Aorta (tissue), 5 donors: ENCODE results near the gene PRND. TPM values are rescaled to one million over a fixed set of nuclear protein-coding genes. Genes with fewer than 3 reads are reported as not detected.
A peak's percentile ranks its signal among the peaks of the same experiment; 100 is the strongest.
"Not testable (repeated sequence)": the region's sequence is repeated elsewhere in the genome, so short reads cannot be mapped to it uniquely, and the experiment has no call there.

Source experiments
- ATAC-seq: fragments of 200-7000 bp; cut with Tn5 transposase; one replicate; pipeline ENCODE4 v1.9.1; 2022; ENCODE audit warnings: moderate library complexity; ENCODE audit not compliant: low FRiP score
- DNase-seq, 2 donors: peaks; one replicate each; pipeline ENCODE4 v3.0.0-alpha.2; 2020
- H3K27ac ChIP-seq, 2 donors: one replicate each; pipeline ENCODE4 v1.5.1; 2013; ENCODE audit warnings: low read length in 2 of 2, mild to moderate bottlenecking in 2 of 2, moderate library complexity in 2 of 2, control low read depth in 1 of 2, inconsistent platforms in 1 of 2, low read depth in 1 of 2
- H3K27me3 ChIP-seq, 2 donors: one replicate each; pipeline ENCODE4 v1.6.1; 2013; ENCODE audit warnings: control low read depth in 1 of 2, low read length in 1 of 2, mild to moderate bottlenecking in 1 of 2, moderate library complexity in 1 of 2; ENCODE audit not compliant: insufficient read depth in 2 of 2, control insufficient read depth in 1 of 2
- H3K36me3 ChIP-seq, 2 donors: one replicate each; pipeline ENCODE4 v1.6.1; 2013; ENCODE audit warnings: control low read depth in 1 of 2, low read length in 1 of 2, mild to moderate bottlenecking in 1 of 2; ENCODE audit not compliant: insufficient read depth in 2 of 2, control insufficient read depth in 1 of 2
- H3K4me1 ChIP-seq, 2 donors: one replicate each; pipeline ENCODE4 v1.6.1; 2013; ENCODE audit warnings: low read length in 2 of 2, control low read depth in 1 of 2, mild to moderate bottlenecking in 1 of 2, moderate library complexity in 1 of 2; ENCODE audit not compliant: insufficient read depth in 2 of 2, control insufficient read depth in 1 of 2
- H3K4me3 ChIP-seq, 2 donors: one replicate each; pipeline ENCODE4 v1.5.1; 2013; ENCODE audit warnings: low read length in 2 of 2, control low read depth in 1 of 2, mild to moderate bottlenecking in 1 of 2
- H3K9me3 ChIP-seq: one replicate; pipeline ENCODE4 v1.6.1; 2013; ENCODE audit warnings: mild to moderate bottlenecking, low read length; ENCODE audit not compliant: control insufficient read depth
- WGBS, 2 donors: extraction: QIAGEN DNeasy Blood & Tissue Kit; methylation state at CpG; one replicate each; pipeline ENCODE4 v1.1.7; 2013; 5-methylcytosine and 5-hydroxymethylcytosine counted together
- intact Hi-C, 2 donors: fragments of 100-400 bp; cut with DNase I; formaldehyde crosslinking; loops; one replicate each; pipeline versions ENCODE4 v1.14.2 to v1.15.0; 2022
- polyA plus RNA-seq, 2 donors: library from polyadenylated mRNA; stranded (reverse); fragments of 200-250 nt; gene quantifications; one replicate each; pipeline ENCODE4 v1.2.3, GENCODE V29; 2013
- total RNA-seq, 2 donors: library from RNA; stranded (reverse); fragmentation: NEBNext Ultra II Directional; extraction: Animal tissue kit (Norgen Biotek cat#: 25700); gene quantifications; one replicate each; pipeline ENCODE4 v1.2.1, GENCODE V29; 2021
- donor health status: healthy with polysubstance abuse.
- donor health status: Bipolar disorder and iron deficiency.
- donor health status: DM: no; HTN: no; CAD: no.
- donor health status: DM: no; HTN: no; CAD: no.
- donor health status: DM: yes; HTN: yes; CAD: no.

The PRND gene
- total and polyA plus RNA-seq, 4 donors = 1.3 TPM; not detected in 3

DNA sequence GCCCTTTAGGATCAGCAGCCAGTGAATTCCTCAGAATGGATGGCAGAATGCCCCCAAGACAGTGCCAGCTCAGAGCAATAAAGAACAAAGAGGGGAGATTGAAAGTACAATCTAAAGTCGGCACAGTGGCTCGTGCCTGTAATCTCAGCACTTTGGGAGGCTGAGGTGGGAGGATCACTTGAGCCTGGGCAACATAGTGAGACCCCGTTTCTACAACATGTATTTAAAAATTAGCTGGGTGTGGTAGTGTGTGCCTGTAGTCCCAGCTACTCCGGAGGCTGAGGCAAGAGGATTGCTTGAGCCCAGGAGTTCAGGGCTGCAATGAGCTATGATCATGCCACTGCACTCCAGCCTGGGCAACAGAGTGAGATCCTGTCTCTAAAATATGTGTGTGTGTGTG, 1.8 kb downstream of the PRND start:
- 53 to 59% methylated on average over 4 of the region's 4 CpGs for WGBS, 2 donors
- not testable (repeated sequence) for H3K27me3 ChIP-seq, DNase-seq, ATAC-seq, H3K9me3 ChIP-seq, H3K4me1 ChIP-seq, H3K36me3 ChIP-seq, H3K27ac ChIP-seq, H3K4me3 ChIP-seq
- intact Hi-C loops = loop anchor here in 1 of 2 donors (10.0 kb wide), 1 partner anchor 619 kb away; no protein-coding TSS in a partner anchor

DNA sequence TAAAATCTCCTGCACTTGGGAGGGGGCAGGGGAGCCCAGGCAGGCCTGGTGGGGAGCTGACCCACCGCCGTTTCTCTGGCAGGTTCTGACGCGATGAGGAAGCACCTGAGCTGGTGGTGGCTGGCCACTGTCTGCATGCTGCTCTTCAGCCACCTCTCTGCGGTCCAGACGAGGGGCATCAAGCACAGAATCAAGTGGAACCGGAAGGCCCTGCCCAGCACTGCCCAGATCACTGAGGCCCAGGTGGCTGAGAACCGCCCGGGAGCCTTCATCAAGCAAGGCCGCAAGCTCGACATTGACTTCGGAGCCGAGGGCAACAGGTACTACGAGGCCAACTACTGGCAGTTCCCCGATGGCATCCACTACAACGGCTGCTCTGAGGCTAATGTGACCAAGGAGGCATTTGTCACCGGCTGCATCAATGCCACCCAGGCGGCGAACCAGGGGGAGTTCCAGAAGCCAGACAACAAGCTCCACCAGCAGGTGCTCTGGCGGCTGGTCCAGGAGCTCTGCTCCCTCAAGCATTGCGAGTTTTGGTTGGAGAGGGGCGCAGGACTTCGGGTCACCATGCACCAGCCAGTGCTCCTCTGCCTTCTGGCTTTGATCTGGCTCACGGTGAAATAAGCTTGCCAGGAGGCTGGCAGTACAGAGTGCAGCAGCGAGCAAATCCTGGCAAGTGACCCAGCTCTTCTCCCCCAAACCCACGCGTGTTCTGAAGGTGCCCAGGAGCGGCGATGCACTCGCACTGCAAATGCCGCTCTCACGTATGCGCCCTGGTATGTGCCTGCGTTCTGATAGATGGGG, 3.0 kb downstream of the PRND start:
- 85 to 87% methylated on average over 34 of the region's 34 CpGs for WGBS, 2 donors
- H3K27ac ChIP-seq = no peak overlapping the region
- no peak for DNase-seq
- H3K9me3 ChIP-seq = no peaks in the 10 kb centered on the region
- no peaks in the 10 kb centered on the region for H3K27me3 ChIP-seq
- no peak overlapping the region for H3K4me3 ChIP-seq
- no peak for ATAC-seq
- intact Hi-C loops = loop anchor here in 1 of 2 donors (10.0 kb wide), 1 partner anchor 620 kb away; no protein-coding TSS in a partner anchor
- no peaks in the 10 kb centered on the region for H3K4me1 ChIP-seq
- no peaks in the 10 kb centered on the region for H3K36me3 ChIP-seq

DNA sequence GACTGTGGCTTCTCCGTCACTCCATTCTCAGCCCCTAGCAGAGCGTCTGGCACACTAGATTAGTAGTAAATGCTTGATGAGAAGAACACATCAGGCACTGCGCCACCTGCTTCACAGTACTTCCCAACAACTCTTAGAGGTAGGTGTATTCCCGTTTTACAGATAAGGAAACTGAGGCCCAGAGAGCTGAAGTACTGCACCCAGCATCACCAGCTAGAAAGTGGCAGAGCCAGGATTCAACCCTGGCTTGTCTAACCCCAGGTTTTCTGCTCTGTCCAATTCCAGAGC, 3.5 kb downstream of the PRND start:
- H3K36me3 ChIP-seq = no peaks in the 10 kb centered on the region
- intact Hi-C loops = loop anchor here in 1 of 2 donors (10.0 kb wide), 1 partner anchor 620 kb away; no protein-coding TSS in a partner anchor
- 87 to 88% methylated on average over 4 of the region's 4 CpGs for WGBS, 2 donors
- DNase-seq (no peak), ATAC-seq (no peak)
- H3K9me3 ChIP-seq = no peaks in the 10 kb centered on the region
- H3K4me3 ChIP-seq = no peak overlapping the region
- no peak overlapping the region for H3K27ac ChIP-seq
- no peaks in the 10 kb centered on the region for H3K27me3 ChIP-seq
- no peaks in the 10 kb centered on the region for H3K4me1 ChIP-seq

DNA sequence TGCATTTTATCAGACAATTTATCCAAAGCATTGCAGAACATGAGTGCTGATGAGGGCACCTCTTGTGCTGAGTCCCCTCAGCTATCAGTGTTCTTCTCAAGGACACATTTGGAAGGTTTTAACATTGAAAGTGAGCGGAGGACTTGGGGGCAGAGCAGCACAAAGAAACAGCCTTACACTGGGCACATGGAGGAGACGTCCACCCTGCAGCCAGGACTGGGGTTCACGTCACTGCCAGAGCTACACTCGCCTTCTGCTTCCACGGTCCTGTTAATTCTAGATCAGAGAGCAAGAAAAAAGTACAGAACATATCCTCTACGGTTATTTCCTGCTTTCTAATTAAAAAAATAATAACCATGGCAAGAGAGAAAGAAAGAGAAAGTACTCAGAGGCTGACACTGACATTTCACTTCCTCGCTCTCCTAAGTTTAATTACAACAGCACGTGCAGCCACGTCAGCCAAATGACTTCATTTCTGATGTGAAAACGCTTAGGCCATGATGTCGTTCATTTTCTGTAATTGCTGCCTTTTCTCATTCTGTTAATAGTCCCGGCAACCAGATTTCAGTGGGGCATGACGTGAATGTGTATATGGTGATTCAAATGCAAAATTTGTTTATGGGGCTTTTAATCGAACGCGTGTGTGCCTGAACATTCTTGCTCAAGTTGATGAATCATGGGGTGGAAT, 5.1 kb downstream of the PRND start:
- H3K4me1 ChIP-seq = no peaks in the 10 kb centered on the region
- DNase-seq (peak in 1 of 2 donors; percentile 67), ATAC-seq (no peak)
- H3K36me3 ChIP-seq = no peaks in the 10 kb centered on the region
- no peaks in the 10 kb centered on the region for H3K9me3 ChIP-seq
- WGBS, 2 donors = 38 to 42% methylated on average over 16 of the region's 16 CpGs
- intact Hi-C loops = loop anchor here in 1 of 2 donors (10.0 kb wide), 1 partner anchor 622 kb away; no protein-coding TSS in a partner anchor
- H3K4me3 ChIP-seq = no peak overlapping the region
- H3K27me3 ChIP-seq = no peaks in the 10 kb centered on the region
- H3K27ac ChIP-seq = no peak overlapping the region

DNA sequence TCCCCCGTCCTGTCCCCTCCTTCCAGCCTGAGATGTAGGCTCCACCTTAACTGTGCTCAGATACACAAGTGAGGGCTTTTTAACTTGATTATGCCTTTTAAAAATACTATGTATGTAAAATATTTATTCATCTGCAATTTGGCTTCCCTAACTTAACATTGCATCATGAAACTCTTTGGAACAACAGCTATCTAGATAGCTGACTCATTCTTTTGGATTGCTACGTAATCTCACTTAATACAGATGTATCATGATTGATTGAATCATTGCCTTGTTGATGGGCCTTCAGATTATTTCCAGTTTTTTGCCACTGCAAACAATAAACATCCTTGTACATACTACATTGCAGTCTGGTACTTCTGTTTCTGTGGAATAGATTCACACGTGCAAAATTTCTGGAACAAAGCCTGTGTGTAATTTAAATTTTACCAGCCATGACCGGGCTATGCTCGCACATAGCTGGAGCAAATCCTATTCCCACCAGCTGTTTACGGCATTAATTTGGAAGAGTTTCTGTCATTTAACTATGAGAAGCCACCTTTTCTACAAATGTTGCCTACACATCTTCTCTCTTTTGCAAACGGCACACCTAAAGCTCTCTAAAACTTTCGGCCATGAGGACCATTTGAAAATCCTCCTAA, 6.5 kb downstream of the PRND start:
- WGBS, 2 donors = 73 to 78% methylated on average over 8 of the region's 8 CpGs
- Histone ChIP-seq H3K36me3 (no peaks in the 10 kb centered on the region), H3K9me3 (no peaks in the 10 kb centered on the region), H3K4me1 (no peaks in the 10 kb centered on the region), H3K4me3 (no peak overlapping the region), H3K27me3 (peaks cover 0 to 2% of the 10 kb centered on the region in 2 donors), H3K27ac (no peak overlapping the region)
- DNase-seq (no peak), ATAC-seq (no peak)
- intact Hi-C loops = loop anchor here in 1 of 2 donors (10.0 kb wide), 1 partner anchor 623 kb away; no protein-coding TSS in a partner anchor

DNA sequence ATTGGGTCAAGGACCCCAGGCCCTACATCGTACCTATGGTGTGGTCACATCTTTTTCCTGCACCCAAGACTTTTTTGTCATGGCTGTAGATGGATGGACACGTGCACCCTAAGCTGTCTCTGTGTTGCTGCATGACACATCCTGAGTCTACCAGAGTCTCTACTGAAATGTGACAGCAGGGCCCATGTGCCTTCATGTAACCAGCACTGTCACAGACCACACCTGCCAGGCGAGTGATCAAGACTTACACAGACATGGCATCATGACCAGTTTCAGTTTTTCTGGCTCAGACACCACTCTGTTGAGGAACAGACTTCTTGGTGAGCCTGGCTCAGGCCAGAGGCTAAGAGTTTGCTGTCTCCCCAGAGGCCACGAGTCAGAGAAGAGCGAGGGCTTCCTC, 7.6 kb downstream of the PRND start:
- Histone ChIP-seq H3K36me3 (no peaks in the 10 kb centered on the region), H3K4me1 (no peaks in the 10 kb centered on the region), H3K27ac (no peak overlapping the region), H3K4me3 (no peak overlapping the region), H3K9me3 (no peaks in the 10 kb centered on the region), H3K27me3 (peaks cover 0 to 4% of the 10 kb centered on the region in 2 donors)
- WGBS, 2 donors = 78 to 81% methylated on average over 5 of the region's 5 CpGs
- ATAC-seq = no peak
- intact Hi-C loops = loop anchor here in 1 of 2 donors (10.0 kb wide), 1 partner anchor 624 kb away; no protein-coding TSS in a partner anchor
- DNase-seq = no peak

GRCh38 chr20:4730780-4731179, 9.1 kb downstream of the PRND start:
- Histone ChIP-seq H3K4me3 (no peak overlapping the region), H3K36me3 (no peaks in the 10 kb centered on the region), H3K9me3 (no peaks in the 10 kb centered on the region), H3K27me3 (peaks cover 0 to 4% of the 10 kb centered on the region in 2 donors), H3K27ac (no peak overlapping the region), H3K4me1 (no peaks in the 10 kb centered on the region)
- intact Hi-C loops = no loop called here
- DNase-seq (no peak), ATAC-seq (no peak)
- WGBS, 2 donors = 14% methylated on average over 6 of the region's 6 CpGs

GRCh38 chr20:4736875-4737274, 15.2 kb downstream of the PRND start:
- intact Hi-C loops = no loop called here
- H3K27ac ChIP-seq = no peak overlapping the region
- H3K27me3 ChIP-seq = peaks cover 0 to 4% of the 10 kb centered on the region in 2 donors
- ATAC-seq (no peak), DNase-seq (no peak)
- H3K9me3 ChIP-seq = peaks cover 3% of the 10 kb centered on the region
- no peaks in the 10 kb centered on the region for H3K4me1 ChIP-seq
- no peak overlapping the region for H3K4me3 ChIP-seq
- no peaks in the 10 kb centered on the region for H3K36me3 ChIP-seq
- WGBS, 2 donors = 59 to 66% methylated on average over 3 of the region's 3 CpGs
